GM18511 (cell line): ENCODE data around the gene PLXNA2.
A peak's percentile ranks its signal among the peaks of the same experiment; 100 is the strongest.

Experiments
- ATAC-seq: cut with Tn5 transposase; IDR thresholded peaks from one replicate; pipeline ENCODE4 v1.9.1; 2021; ENCODE audit warnings: mild to moderate bottlenecking, moderate library complexity; ENCODE audit not compliant: unreplicated experiment

PLXNA2 gene

GRCh38 chr1:208242941-208243526 is 1.1 kb downstream of the PLXNA2 start:
- ATAC-seq: no peak

- ATAC-seq: no peak
Measured at GRCh38 chr1:208242146-208242545, 2.0 kb downstream of the PLXNA2 start.

DNA sequence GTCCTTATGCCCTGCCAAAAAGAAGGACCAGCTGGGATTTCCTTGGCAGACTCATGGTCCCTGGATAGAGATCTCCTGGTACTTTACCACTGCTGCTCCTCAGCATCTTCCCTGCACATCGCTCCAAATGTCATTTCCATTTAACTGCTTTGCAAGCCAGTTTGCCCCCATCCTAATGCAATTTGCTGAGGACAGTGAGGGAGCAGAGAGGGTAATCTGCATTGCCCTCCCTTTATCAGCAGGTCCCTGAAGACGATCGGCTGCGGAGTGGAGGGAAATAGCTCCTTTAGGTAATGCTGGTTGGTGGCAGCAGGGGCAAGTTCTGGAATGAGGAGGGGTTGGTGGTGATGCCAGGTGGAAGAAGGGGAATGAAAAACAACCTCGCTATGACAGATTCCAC is 2.7 kb downstream of the PLXNA2 start:
- ATAC-seq: no peak

DNA sequence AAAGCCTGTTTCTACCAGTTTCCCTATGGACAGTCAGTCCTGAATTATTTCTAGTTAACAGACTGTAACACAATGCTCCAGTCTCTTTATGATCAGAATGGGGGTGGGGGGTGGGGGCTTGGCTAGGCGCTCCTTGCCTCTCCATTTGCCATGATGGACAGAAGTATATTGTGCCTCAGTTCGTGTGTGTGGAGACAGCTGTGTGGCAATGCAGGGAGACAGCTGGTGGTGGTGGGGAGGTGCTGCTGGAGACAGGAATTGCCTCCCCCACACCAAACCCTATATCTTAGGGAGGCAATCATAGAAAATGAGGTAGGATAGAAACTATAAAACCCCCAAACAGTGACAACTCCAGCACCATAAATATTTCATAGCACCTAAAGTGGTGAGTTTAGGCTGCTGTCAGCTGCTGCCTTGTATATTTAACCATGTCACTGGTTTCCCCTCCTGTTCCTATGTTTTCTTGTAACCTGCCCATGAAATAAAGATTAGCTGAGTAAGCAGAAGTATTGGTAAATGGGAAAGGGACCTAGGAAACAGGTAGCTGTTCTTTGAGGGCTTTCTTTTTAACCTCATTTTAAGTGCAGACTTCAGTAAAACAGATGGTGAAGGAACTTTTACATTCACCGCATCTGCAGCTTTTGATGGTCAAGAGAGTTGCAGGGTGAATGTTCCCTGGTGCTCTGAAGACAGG is 3.4 kb downstream of the PLXNA2 start:
- ATAC-seq: no peak

DNA sequence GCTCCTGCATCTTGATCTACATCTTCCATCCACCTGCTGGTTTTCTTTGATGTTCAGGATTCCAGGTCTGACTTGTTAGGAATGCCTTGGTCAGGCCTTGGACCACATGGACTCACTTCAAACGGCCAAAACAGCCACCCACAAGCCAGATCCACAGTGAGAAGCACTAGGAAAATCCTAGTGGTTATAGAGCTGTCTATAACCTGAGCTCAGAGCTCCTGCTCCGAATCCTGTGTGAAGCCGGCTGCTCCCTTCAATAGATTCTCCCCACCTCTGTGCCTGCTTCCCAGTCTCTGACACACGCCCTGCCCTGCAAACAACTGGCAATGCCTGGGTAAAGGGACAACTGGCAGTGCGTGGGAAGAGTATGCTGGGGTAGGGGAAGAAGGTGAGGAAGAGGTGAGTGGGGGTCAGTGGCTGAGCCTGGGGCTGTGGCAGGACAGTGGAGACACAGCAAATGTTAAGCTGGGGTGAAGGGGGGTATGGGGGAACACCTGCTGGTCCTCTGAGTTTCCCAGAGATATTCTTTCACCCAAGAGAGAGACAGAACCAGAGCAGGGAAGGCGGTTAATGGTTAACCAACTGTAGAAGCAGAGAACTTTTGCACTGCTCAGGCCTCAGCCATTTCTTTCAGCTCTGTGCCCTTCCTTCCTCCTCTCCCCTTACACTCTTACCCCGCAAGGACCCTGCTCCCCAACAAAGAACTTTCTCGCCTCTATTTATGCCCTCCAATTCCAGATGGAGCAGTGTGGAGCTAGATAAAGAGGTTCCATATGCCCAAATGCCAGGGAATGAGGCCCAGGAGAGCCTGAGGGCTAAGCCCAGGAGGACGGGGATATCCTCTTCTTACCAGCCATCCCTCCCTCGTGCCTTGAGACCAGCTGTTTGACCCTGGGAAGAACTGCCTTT is 4.5 kb downstream of the PLXNA2 start:
- no peak for ATAC-seq

DNA sequence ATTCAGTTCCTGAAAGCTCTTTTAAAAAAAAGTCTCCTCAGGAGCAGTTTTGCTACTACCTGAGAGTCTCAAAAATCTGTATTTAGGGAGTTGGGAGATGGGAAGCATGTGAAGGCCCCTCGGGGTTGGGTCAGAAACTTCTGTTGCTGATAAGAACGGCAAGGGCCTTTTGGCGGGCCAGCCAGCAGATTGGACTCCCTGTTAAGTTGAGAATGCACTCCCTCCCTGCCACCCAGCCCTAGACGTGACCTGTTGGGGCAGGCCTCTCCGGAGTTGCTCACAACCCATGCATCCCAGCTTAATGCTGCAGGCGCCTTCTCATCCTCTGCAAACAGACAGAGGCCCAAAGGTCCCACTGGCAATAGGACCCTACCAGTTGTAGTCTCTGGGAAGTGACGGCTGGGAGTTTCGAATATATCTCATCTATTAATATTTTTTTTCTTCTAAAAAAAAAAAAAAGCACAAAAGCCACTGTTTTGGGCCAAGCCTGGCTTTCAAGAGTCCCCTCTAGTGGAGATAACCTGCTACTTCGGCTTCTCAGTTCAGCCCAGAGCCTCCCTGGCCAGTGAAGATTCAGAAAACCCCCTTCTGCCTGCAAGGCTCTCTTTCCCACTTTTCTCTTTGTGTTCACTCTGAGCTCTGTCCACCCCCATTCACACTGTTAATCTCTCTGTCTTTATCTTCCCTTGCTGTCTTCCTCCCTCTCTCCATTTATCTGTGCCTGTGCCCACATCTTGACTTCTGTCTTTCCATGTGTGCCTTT is 5.3 kb downstream of the PLXNA2 start:
- ATAC-seq: peak; percentile 39

DNA sequence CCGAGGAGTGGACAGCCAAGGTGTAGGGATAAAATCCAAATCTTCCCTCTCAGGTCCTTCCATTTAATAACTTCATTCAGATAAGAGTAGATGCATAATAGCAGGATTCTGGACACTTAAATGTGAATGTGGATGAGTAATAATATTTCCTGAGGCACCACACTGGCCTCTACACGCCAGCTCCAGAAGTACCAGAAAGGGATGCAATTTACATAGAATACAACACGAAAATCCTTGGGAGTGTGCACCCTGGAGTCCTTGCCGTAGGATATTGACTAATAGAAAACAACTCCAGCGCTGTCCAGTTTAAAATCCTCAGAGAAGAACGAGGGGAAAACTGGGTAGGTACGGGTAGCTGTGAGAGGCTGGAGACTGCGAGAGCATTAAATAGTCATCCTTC is 6.9 kb downstream of the PLXNA2 start:
- no peak for ATAC-seq

- no peak for ATAC-seq
Measured at GRCh38 chr1:208235982-208236761, 8.0 kb downstream of the PLXNA2 start.

DNA sequence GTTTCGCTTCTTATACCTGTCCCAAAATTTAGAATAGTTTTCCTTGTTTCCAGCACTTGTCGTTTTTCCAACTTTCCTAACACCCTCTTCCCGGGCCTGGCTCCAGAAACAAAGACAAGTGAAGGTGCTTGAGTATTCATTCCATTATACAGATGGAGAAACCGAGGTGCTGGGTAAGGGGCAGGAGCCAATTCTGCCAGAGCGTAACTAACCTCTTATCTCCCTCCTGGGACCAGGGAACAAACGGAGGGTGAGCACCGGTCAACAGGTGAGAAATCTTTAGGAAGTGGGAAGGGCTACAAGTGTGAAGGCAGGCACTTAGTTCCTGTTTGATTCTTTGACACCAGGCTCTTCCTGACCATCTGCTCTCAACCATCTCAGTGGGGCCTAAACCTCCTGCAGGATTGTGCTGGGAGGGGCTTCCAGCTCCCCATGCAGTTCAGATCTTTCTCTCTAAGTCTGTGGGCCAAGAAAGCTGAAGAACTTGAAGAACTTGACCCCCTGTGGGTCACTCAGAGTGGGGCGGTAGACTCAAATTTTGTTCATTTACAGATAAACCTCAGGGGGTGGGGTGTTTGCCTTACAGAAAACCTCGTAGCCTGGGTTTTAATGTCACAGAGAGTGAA is 8.7 kb downstream of the PLXNA2 start:
- ATAC-seq: no peak

- no peak for ATAC-seq
Measured at GRCh38 chr1:208234721-208235120, 9.5 kb downstream of the PLXNA2 start.

- ATAC-seq: no peak
Measured at GRCh38 chr1:208233978-208234377, 10.2 kb downstream of the PLXNA2 start.

DNA sequence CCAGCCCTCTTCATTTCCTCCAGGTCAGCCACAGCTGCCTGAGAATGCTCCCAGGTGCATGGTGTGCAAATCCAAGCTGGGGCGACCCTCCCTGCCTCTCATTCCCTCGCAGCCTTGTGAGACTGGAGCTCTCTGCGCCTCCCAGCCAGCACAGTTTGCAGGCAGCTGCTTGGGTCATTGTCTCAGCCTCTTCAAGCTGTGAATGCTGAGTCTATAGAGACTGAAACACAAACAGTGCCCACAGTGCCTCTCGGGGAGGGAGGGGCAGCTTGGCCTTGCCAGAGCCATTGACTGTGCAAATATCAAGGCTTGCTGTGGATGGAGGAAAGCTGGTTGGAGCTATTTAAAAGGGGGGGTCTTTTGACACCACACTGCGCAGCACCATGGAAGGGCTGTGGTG is 10.6 kb downstream of the PLXNA2 start:
- no peak for ATAC-seq

- ATAC-seq: no peak
Measured at GRCh38 chr1:208232662-208233038, 11.5 kb downstream of the PLXNA2 start.

GRCh38 chr1:208231881-208232661 is 12.1 kb downstream of the PLXNA2 start:
- no peak for ATAC-seq

DNA sequence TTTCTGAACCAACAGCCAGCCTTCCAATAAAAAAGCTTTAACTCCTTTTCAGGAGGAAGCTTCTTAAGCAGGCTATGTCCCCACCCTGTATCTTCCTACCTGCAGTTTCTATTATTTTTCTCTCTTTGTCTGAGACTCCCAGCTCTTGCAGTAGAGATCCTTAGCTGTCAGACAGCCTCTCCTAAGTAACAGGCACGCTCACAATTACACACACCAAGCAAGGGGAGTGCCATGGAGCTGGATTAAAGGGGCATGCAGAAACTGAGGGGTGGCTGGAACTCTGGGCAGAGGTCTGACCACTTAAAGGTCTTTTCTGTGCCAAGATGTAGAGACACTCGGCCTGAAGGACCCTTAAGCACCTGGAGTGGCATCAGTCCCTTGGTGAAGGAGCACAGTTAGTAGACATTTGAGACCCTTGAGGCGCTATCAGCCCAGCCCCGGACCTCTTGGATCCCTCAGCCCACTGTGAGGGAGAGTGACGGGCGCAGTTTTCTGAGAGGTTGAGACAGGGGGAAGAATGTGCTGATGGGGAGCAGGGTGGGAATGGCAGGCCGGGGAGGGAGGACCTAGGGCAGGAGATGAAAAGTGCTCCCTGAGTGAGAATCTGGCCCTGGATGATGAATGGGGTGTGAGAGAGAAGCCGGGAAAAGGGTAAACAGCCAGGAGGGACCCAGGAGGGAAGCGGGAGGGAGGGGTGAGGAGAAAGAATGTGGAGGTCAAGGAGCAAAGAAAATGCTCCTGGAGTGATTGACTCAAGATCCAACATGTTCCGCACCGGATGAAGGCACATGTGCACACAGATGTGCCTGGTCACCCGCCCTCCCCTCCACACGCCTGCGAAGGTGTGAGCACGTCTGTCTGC is 13.3 kb downstream of the PLXNA2 start:
- ATAC-seq: no peak

DNA sequence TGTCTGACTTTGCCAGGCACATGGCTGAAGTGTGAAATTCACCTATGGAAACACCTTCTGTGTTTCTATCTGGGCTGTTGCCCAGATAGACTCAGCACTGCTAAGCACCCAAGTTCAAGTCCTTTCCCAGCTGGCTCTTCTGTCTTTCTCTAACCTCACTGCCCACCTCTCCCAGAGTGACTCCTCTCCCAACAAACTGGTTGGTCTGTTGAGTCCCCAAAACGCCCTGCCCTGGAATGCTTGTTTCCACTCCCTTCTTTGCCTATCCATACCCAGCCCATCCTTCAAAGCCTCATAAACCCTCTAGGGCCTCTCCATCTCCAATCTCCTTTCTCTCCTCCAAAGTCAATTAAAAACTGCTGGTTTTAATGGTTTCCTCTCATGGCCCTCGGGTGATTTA is 15.6 kb downstream of the PLXNA2 start:
- no peak for ATAC-seq

GRCh38 chr1:208228026-208228425 is 16.2 kb downstream of the PLXNA2 start:
- ATAC-seq: no peak

GRCh38 chr1:208227366-208227765 is 16.8 kb downstream of the PLXNA2 start:
- no peak for ATAC-seq
